Neural progenitor cell (in vitro differentiated cells): ENCODE data around the gene TMED9.

Experiments
- CTCF ChIP-seq: fragments of 200-600 bp; sonication (generic); IDR thresholded peaks from 2 replicates; pipeline ENCODE4 v1.5.1; 2017; ENCODE audit warnings: antibody characterized with exemption, mild to moderate bottlenecking
- EZH2 ChIP-seq: fragments of 200-600 bp; sonication (generic); IDR thresholded peaks from 2 replicates; pipeline ENCODE4 v1.6.1; 2017; ENCODE audit warnings: antibody characterized with exemption, mild to moderate bottlenecking, moderate library complexity

- no peak for TF ChIP-seq EZH2
- TF ChIP-seq CTCF: no peak
Measured at GRCh38 chr5:177608243-177609075, 16.5 kb downstream of the TMED9 start.
